ENCODE results near the gene ANAPC4. TPM values are rescaled to one million over a fixed set of nuclear protein-coding genes. Genes with fewer than 3 reads are reported as not detected.

Gene ANAPC4
- total and polyA plus RNA-seq, 2 of the 8 experiments (the other 6 are each of a cell fraction or from before 2014, with no cell fraction given) = 8.7 to 31.6 TPM

DNA sequence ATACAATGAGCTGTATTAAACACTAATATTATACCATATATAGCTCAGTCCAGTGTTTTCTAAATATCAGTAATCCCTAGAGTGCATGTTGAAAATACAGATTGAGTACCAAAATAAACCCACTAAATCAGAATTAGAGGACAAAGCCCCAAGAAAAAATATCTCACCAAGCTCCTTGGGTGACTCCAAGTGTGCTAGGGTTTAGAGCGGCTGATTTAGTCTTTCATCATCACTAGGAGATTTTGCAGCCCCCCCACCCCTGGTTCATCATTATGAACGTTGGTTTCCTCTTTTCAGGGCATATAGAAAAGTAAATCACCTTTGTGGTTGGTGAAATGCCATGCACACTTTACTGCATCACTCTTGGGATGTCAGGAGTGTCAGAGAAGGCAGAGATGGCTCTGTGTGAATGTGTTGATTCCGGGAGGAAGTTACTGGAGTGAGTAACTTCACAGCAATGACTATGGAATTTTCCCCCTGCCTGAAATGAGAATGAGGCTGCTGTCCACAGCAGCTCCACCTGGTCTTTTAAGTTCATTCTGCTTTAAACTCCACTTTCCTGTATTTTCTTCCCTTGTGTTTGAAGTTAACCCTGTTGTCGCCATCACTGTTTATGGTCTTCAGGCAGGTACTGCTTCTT, 25.2 kb upstream of the ANAPC4 start:
- CTCF ChIA-PET (ENCODE audit: partially characterized antibody) = interaction anchor here (0.9 to 4.6 kb wide), 6 partner anchors 10 to 218 kb away, joined by 3 to 27 read pairs (median 3); partner anchors contain the start of gene ZCCHC4
- TF ChIP-seq CREB1 (IDR thresholded peaks at IDR 0.05) = no peak
- no peak for TF ChIP-seq JUND (IDR thresholded peaks at IDR 0.05; ENCODE audit: low read length)
- TF ChIP-seq GTF2F1 (IDR thresholded peaks at IDR 0.05; ENCODE audit: borderline replicate concordance, low read depth, low read length) = no peak
- TF ChIP-seq POLR2A (IDR thresholded peaks at IDR 0.05; ENCODE audit: control extremely low read depth in 1 of 2, low read depth in 2 of 2, low read length in 2 of 2) = no peak
- TF ChIP-seq POU5F1 (IDR thresholded peaks at IDR 0.05; ENCODE audit: low read depth, low read length) = no peak
- TF ChIP-seq ZNF274 (IDR thresholded peaks at IDR 0.05; ENCODE audit: borderline replicate concordance, extremely low read depth, low read length) = no peak
- TF ChIP-seq, protein P1, sequence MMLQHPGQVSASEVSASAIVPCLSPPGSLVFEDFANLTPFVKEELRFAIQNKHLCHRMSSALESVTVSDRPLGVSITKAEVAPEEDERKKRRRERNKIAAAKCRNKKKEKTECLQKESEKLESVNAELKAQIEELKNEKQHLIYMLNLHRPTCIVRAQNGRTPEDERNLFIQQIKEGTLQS (IDR thresholded peaks at IDR 0.05; ENCODE audit: insufficient read depth, low read depth, low read length) = no peak
- H3K4me1 ChIP-seq (replicated peaks in 1 of 4; ENCODE audit: control insufficient read depth in 3 of 4, insufficient read depth in 4 of 4, low read length in 3 of 4) = no peaks in the 10 kb centered on the region
- no peak for FAIRE-seq
- no peaks in the 10 kb centered on the region for H3K23me2 ChIP-seq (ENCODE audit: low read depth, low read length)
- no peak overlapping the region for H2AFZ ChIP-seq (ENCODE audit: low read length)
- DNase-seq (ENCODE audit: low read depth in 1 of 2, low spot score in 2 of 2) = peak in 1 of 2 experiments; percentile 23
- H3K79me1 ChIP-seq (ENCODE audit: low read depth, low read length) = no peaks in the 10 kb centered on the region; the same call in 1 of the 2 replicates
- H3K79me2 ChIP-seq (ENCODE audit: control insufficient read depth in 1 of 2, insufficient read depth in 2 of 2, low read length in 2 of 2) = no peaks in the 10 kb centered on the region
- H2BK20ac ChIP-seq (ENCODE audit: low read length) = no peak overlapping the region
- no peak overlapping the region for H3K56ac ChIP-seq (replicated peaks; ENCODE audit: insufficient read length, low read depth, low read length)
- H3K9me3 ChIP-seq (ENCODE audit: insufficient read depth in 2 of 2, low read depth in 1 of 2, low read length in 1 of 2) = no peaks in the 10 kb centered on the region
- no peak overlapping the region for H2BK5ac ChIP-seq (ENCODE audit: low read depth, low read length)
- no peak overlapping the region for H2BK12ac ChIP-seq (ENCODE audit: low read depth, low read length)
- H4K20me1 ChIP-seq (replicated peaks in 1 of 2; ENCODE audit: control insufficient read depth in 1 of 2, insufficient read depth in 2 of 2, low read length in 2 of 2) = no peaks in the 10 kb centered on the region
- H4K5ac ChIP-seq (ENCODE audit: insufficient read length, low read depth, low read length) = no peak overlapping the region
- H4K91ac ChIP-seq (replicated peaks; ENCODE audit: insufficient read length, low read length) = no peak overlapping the region
- no peak overlapping the region for H3K4ac ChIP-seq (replicated peaks; ENCODE audit: insufficient read length, low read depth, low read length)
- H3K4me2 ChIP-seq (ENCODE audit: insufficient read depth in 1 of 2, low read depth in 2 of 2, low read length in 2 of 2) = no peak overlapping the region
- H2AK5ac ChIP-seq (ENCODE audit: low read depth, low read length) = no peak overlapping the region
- WGBS, 2 experiments (ENCODE audit: extremely low coverage in 1 of 2, insufficient coverage in 1 of 2, insufficient read length in 1 of 2, insufficient replicate concordance in 2 of 2, low coverage in 1 of 2, low lambda C conversion rate in 2 of 2, missing lambda C conversion rate in 1 of 2) = 73% methylated on average over 4 of the region's 4 CpGs; no CpG with 5 or more reads in 1 of the 2 experiments
- no peak overlapping the region for H3K14ac ChIP-seq (ENCODE audit: insufficient read length)
- H3K4me3 ChIP-seq (ENCODE audit: extremely low read depth in 1 of 4, insufficient read depth in 2 of 4, low read depth in 3 of 4, low read length in 4 of 4) = no peak overlapping the region
- no peak overlapping the region for H2BK15ac ChIP-seq (ENCODE audit: low read length)
- no peak overlapping the region for H3K18ac ChIP-seq (ENCODE audit: extremely low read depth, low read length)
- H3K27me3 ChIP-seq (replicated peaks in 1 of 4; ENCODE audit: control insufficient read depth in 3 of 4, extremely low read depth in 1 of 4, insufficient read depth in 3 of 4, low read length in 3 of 4) = no peaks in the 10 kb centered on the region
- H3K27ac ChIP-seq (ENCODE audit: low read depth, low read length) = no peak overlapping the region; the same call in 1 of the 2 replicates
- H3K23ac ChIP-seq (ENCODE audit: insufficient read length) = no peak overlapping the region
- H2BK120ac ChIP-seq (replicated peaks; ENCODE audit: low read depth, low read length) = no peak overlapping the region
- peaks cover 0 to 2% (median 0%) of the 10 kb centered on the region in 4 experiments; a peak in 1 of 8 replicates for H3K36me3 ChIP-seq (ENCODE audit: control insufficient read depth in 2 of 4, insufficient read depth in 4 of 4, low read length in 3 of 4)
- H3K9ac ChIP-seq (replicated peaks in 1 of 4; ENCODE audit: extremely low read depth in 1 of 4, low read depth in 3 of 4, low read length in 3 of 4) = no peak overlapping the region; a peak in 1 of 7 replicates
- no peak overlapping the region for H4K8ac ChIP-seq (ENCODE audit: extremely low read depth, insufficient read depth, low read length)
- POLR2A ChIA-PET (ENCODE audit: partially characterized antibody) = no interaction called here

Measured in H1 (cell line).